Measurements from ENCODE around the gene TYRO3.

The TYRO3 gene

DNA sequence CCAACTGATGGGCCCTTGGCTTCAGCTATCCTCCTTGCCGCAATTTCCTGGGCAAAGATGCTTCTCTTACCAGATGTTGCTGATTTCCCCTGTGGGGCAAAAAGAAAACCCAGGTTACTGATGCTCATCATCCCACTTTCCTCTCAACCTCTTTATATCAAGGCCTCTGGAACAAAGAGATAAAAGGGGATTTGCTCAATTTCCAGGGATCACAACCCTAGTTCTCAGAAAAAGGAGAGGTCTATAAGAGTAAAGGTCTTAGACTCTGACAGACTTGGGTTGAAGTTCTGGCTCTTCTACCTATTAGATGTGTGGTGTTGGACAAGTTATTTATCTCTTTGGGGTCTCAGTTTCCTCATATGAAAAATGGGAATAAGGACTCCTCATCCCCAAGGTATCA lies 23.5 kb upstream of the TYRO3 start:
- in situ Hi-C loops (cut with MboI; ENCODE audit: low sequenced_read_pairs, unreplicated experiment) = no loop called here
- TF ChIP-seq, protein P1, sequence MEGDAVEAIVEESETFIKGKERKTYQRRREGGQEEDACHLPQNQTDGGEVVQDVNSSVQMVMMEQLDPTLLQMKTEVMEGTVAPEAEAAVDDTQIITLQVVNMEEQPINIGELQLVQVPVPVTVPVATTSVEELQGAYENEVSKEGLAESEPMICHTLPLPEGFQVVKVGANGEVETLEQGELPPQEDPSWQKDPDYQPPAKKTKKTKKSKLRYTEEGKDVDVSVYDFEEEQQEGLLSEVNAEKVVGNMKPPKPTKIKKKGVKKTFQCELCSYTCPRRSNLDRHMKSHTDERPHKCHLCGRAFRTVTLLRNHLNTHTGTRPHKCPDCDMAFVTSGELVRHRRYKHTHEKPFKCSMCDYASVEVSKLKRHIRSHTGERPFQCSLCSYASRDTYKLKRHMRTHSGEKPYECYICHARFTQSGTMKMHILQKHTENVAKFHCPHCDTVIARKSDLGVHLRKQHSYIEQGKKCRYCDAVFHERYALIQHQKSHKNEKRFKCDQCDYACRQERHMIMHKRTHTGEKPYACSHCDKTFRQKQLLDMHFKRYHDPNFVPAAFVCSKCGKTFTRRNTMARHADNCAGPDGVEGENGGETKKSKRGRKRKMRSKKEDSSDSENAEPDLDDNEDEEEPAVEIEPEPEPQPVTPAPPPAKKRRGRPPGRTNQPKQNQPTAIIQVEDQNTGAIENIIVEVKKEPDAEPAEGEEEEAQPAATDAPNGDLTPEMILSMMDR (IDR thresholded peaks at IDR 0.05; ENCODE audit: borderline replicate concordance, control extremely low read depth, extremely low read depth, insufficient read depth, missing control alignments) = no peak
- DNase-seq (ENCODE audit: low spot score) = no peak

DNA sequence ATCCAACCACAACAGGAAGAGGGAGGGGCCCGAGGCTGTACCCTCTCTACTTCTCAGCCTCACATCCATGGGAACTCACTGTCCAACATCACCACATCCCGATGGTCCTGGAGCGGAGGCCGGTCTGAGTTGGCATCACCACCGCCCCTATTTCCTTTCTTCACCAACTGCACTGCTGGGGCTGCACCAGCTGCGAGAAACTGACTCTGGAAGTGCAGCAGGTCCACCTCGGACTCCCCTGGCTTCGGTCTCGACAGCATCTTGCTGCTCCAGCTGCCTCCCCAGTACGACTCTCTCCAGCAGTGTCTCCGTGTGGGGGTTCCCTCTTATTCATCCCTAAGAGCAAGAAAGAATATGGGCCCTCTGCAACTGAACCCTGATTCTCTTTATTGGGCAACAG lies 22.1 kb upstream of the TYRO3 start:
- DNase-seq (ENCODE audit: low spot score) = no peak
- TF ChIP-seq, protein P1 (IDR thresholded peaks at IDR 0.05; ENCODE audit: borderline replicate concordance, control extremely low read depth, extremely low read depth, insufficient read depth, missing control alignments) = no peak
- in situ Hi-C loops (cut with MboI; ENCODE audit: low sequenced_read_pairs, unreplicated experiment) = no loop called here

DNA sequence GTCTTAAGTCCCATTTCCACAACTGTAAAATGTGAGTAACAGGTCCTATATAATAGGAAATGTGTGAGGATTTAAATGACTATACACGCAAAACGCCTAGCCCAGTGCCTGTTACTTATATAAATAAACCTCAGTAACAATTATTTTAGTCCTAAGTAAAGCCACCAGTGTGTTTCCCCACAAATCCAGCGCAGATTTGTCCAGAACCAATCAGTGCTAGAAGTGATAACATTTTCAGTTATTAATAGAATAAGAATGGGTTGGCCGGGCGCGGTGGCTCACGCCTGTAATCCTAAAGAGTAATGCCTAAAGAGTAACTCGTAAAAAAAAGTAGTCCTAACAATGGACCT lies 15.5 kb upstream of the TYRO3 start:
- DNase-seq (ENCODE audit: low spot score) = no peak
- in situ Hi-C loops (cut with MboI; ENCODE audit: low sequenced_read_pairs, unreplicated experiment) = no loop called here
- TF ChIP-seq, protein P1 (IDR thresholded peaks at IDR 0.05; ENCODE audit: borderline replicate concordance, control extremely low read depth, extremely low read depth, insufficient read depth, missing control alignments) = no peak

DNA sequence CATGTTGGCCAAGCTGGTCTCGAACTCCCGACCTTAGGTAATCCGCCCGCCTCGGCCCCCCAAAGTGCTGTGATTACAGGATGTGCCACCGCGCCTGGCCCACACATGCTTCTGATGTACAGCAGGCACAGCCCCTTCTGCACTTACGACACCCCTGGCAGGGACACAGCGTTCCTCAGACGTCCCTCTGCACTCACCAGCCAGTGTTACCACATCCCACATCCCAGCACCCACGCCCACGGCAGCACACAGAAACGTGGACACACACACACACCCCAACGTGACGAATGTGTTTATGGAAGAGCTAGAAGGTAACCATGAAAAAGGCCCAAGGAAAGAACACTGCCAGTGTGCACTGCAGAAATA lies 14.4 kb upstream of the TYRO3 start:
- DNase-seq (ENCODE audit: low spot score) = no peak
- in situ Hi-C loops (cut with MboI; ENCODE audit: low sequenced_read_pairs, unreplicated experiment) = no loop called here
- TF ChIP-seq, protein P1 (IDR thresholded peaks at IDR 0.05; ENCODE audit: borderline replicate concordance, control extremely low read depth, extremely low read depth, insufficient read depth, missing control alignments) = no peak

DNA sequence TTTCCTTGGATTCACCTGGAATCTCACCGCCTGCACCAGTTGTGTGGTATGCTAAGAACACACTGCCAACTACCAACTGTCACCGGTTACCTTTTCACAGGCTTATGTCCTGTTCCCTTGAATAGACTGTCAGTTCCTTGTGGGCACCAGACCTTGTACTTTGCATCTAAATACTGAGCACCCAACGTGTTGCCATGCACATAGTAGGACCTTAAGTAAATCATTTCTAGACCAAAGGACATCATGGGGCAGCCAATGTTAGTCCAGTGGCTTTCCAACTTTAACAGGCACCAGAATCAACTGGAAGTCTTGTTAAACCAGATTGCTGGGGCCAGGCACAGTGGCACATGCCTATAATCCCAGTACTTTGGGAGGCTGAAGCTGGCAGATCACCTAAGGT lies 13.8 kb upstream of the TYRO3 start:
- TF ChIP-seq, protein P1 (IDR thresholded peaks at IDR 0.05; ENCODE audit: borderline replicate concordance, control extremely low read depth, extremely low read depth, insufficient read depth, missing control alignments) = no peak
- in situ Hi-C loops (cut with MboI; ENCODE audit: low sequenced_read_pairs, unreplicated experiment) = no loop called here

DNA sequence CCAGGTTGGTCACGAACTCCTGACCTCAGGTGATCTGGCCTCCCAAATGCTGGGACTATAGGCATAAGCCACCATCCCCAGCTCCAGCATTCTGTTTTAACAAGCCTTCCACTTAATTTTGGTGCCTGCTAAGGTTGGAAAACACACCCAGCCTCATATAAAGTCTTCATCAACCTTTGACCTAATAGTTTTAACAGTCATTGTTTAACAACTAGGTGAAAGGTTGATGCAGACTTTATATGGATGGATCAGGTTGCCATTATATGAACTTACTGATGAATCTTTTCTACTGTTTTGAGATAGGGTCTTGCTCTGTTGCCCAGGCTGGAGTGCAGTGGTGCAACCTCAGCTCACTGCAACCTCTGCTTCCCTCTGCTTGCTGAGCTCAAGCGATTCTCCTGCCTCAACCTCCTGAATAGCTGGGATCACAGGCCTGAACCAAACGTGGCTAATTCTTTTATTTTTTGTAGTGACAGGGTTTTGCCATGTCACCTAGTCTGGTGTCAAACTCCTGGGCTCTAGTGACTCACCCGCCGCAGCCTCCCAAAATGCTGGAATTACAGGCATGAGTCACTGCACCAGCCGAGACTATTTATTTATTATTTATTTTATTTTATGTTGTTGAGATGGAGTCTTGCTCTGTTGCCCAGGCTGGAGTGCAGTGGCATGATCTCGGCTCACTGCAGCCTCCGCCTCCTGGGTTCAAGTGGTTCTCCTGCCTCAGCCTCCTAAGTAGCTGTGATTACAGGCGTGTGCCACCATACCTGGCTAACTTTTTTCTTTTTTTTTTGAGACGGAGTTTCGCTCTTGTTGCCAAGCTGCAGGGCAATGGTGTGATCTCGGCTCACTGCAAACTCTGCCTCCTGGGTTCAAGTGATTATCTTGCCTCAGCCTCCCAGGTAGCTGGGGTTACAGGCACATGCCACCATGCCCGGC lies 11.9 kb upstream of the TYRO3 start:
- DNase-seq (ENCODE audit: low spot score) = no peak
- TF ChIP-seq, protein P1 (IDR thresholded peaks at IDR 0.05; ENCODE audit: borderline replicate concordance, control extremely low read depth, extremely low read depth, insufficient read depth, missing control alignments) = no peak
- in situ Hi-C loops (cut with MboI; ENCODE audit: low sequenced_read_pairs, unreplicated experiment) = no loop called here

More for the DNA sequence above, 13.8 kb upstream of the TYRO3 start:
- DNase-seq (ENCODE audit: low spot score) = no peak

Data from GM13976 (cell line).